Mucosa of rectum (tissue), 2 donors: Measurements from ENCODE around the gene LUC7L2.
"Not testable (repeated sequence)": the region's sequence is repeated elsewhere in the genome, so short reads cannot be mapped to it uniquely, and the experiment has no call there.

Experiments
- H3K27ac ChIP-seq, 2 donors: one replicate each; pipeline ENCODE4 v1.7.0; 2013; ENCODE audit warnings: inconsistent platforms in 2 of 2, low read depth in 2 of 2, low read length in 2 of 2
- H3K27me3 ChIP-seq, 2 donors: one replicate each; pipeline ENCODE4 v1.7.0; 2013; ENCODE audit warnings: low read length in 2 of 2; ENCODE audit not compliant: control insufficient read depth in 2 of 2, insufficient read depth in 2 of 2
- H3K36me3 ChIP-seq, 2 donors: one replicate each; pipeline ENCODE4 v1.7.0; 2013; ENCODE audit warnings: low read length in 2 of 2; ENCODE audit not compliant: control insufficient read depth in 2 of 2, insufficient read depth in 2 of 2
- H3K4me1 ChIP-seq, 2 donors: one replicate each; pipeline ENCODE4 v1.7.0; 2013; ENCODE audit warnings: low read length in 2 of 2, mild to moderate bottlenecking in 1 of 2; ENCODE audit not compliant: control insufficient read depth in 2 of 2, insufficient read depth in 2 of 2
- H3K4me3 ChIP-seq, 2 donors: one replicate each; pipeline ENCODE4 v1.7.0; 2013; ENCODE audit warnings: low read length in 2 of 2
- H3K9ac ChIP-seq, 2 donors: one replicate each; pipeline ENCODE4 v1.7.0; 2013; ENCODE audit warnings: low read length in 2 of 2, low read depth in 1 of 2, mild to moderate bottlenecking in 1 of 2
- H3K9me3 ChIP-seq, 2 donors: one replicate each; pipeline ENCODE4 v1.7.0; 2013; ENCODE audit warnings: low read length in 2 of 2; ENCODE audit not compliant: control insufficient read depth in 2 of 2
- donor health status: healthy.
- donor health status: Normal muscosa, but diverticular disease.

The LUC7L2 gene

DNA sequence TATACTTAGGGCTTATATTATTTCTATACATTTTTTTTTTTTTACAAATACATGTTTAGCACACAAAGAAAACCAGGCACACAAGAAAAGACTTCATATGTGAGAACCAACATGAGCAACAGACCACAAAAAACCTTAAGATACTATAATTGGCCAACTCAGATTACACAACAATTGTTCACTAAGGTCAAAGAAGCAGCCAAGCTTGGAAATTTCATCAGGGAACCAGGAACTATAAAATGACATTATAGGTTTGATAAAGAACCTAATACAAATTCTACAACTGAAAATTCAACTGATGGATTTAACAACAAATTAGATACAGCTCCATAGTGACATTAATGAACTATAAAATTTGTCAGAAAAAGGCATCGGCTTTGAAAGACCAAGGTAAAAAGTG, 4.4 kb upstream of the LUC7L2 start:
- Histone ChIP-seq H3K9ac (no peak overlapping the region), H3K4me3 (no peak overlapping the region), H3K4me1 (peaks cover 0 to 7% of the 10 kb centered on the region in 2 donors), H3K36me3 (peaks cover 3 to 9% of the 10 kb centered on the region in 2 donors), H3K9me3 (no peaks in the 10 kb centered on the region), H3K27me3 (no peaks in the 10 kb centered on the region), H3K27ac (no peak overlapping the region)

DNA sequence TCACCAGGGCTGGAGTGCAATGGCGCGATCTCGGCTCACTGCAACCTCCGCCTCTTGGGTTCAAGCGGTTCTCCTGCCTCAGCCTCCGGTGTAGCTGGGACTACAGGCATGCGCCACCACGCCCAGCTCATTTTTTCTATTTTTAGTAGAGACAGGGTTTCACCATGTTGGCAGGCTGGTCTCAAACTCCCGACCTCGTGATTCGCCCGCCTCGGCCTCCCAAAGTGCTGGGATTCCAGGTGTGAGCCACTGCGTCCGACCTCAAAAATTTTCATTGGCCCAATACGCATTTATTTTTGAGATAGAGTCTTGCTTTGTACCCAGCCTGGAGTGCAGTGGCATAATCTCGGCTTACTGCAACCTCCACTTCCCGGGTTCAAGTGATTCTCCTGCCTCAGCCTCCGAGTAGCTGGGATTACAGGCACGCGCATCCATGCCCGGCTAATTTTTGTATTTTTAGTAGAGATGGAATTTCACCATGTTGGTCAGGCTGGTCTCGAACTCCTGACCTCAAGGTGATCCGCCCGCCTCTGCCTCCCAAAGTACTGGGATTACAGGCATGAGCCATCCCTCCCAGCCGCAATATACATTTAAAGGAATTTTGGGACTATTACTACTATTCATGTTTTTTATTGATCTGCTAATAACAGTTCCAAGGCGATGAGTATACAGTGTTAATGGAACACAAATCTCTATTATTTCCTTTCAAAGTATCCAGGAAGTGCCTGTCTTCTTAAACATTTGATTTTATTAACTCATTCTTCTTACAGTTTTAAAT, 1.8 kb upstream of the LUC7L2 start:
- peak overlapping the region; percentile 90 to 100 for H3K4me3 ChIP-seq
- not testable (repeated sequence) for H3K27me3 ChIP-seq, H3K9me3 ChIP-seq, H3K36me3 ChIP-seq
- peak overlapping the region; percentile 99 to 100 for H3K27ac ChIP-seq
- H3K4me1 ChIP-seq = peaks cover 12 to 14% of the 10 kb centered on the region in 2 donors
- peak overlapping the region; percentile 99 to 100 for H3K9ac ChIP-seq

GRCh38 chr7:139358541-139359365, 941 bp upstream of the LUC7L2 start:
- Histone ChIP-seq H3K9ac (peak overlapping the region; percentile 99 to 100), H3K4me3 (peak overlapping the region; percentile 90 to 100), H3K9me3 (no peaks in the 10 kb centered on the region), H3K27ac (peak overlapping the region; percentile 99 to 100), H3K4me1 (peaks cover 12 to 14% of the 10 kb centered on the region in 2 donors), H3K27me3 (no peaks in the 10 kb centered on the region), H3K36me3 (peaks cover 0 to 3% of the 10 kb centered on the region in 2 donors)

- Histone ChIP-seq H3K4me1 (peaks cover 12 to 14% of the 10 kb centered on the region in 2 donors), H3K36me3 (peaks cover 4 to 6% of the 10 kb centered on the region in 2 donors), H3K9ac (peak overlapping the region; percentile 99 to 100), H3K27me3 (no peaks in the 10 kb centered on the region), H3K27ac (peak overlapping the region; percentile 99 to 100), H3K9me3 (no peaks in the 10 kb centered on the region), H3K4me3 (peak overlapping the region; percentile 90 to 100)
These were observed 685 bp downstream of the LUC7L2 start for GRCh38 chr7:139360210-139360947.

- Histone ChIP-seq H3K4me3 (peak overlapping the region; percentile 90 to 100), H3K27ac (peak overlapping the region; percentile 99 to 100), H3K27me3 (no peaks in the 10 kb centered on the region), H3K36me3 (peaks cover 8 to 9% of the 10 kb centered on the region in 2 donors), H3K4me1 (peaks cover 12 to 14% of the 10 kb centered on the region in 2 donors), H3K9ac (peak overlapping the region; percentile 92 to 100), H3K9me3 (no peaks in the 10 kb centered on the region)
These were observed 1.2 kb downstream of the LUC7L2 start for GRCh38 chr7:139360948-139361307.

DNA sequence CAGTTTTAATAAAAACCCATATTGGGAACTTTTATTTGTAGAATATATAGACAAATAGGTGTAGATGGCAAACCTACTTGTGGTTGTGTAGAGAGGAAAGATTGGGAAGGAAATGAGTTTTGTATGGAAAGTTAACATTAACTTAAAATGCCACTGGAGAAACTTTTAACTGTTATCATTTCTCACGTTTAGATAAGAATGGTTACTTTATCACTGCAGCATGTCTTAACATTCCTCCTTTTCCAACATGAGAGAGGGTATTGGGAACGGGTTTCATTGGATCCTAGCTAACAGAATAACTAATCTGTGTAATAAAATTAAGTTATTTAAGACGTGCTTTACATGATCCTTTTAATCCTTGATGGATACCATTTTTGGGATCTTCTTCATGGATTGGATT, 1.8 kb downstream of the LUC7L2 start:
- H3K4me1 ChIP-seq = peaks cover 12 to 14% of the 10 kb centered on the region in 2 donors
- no peak overlapping the region for H3K27ac ChIP-seq
- H3K9me3 ChIP-seq = no peaks in the 10 kb centered on the region
- H3K4me3 ChIP-seq = peak overlapping the region in 1 of 2 donors; percentile 90
- H3K27me3 ChIP-seq = no peaks in the 10 kb centered on the region
- H3K9ac ChIP-seq = peak overlapping the region; percentile 92 to 100
- peaks cover 8 to 11% of the 10 kb centered on the region in 2 donors for H3K36me3 ChIP-seq

DNA sequence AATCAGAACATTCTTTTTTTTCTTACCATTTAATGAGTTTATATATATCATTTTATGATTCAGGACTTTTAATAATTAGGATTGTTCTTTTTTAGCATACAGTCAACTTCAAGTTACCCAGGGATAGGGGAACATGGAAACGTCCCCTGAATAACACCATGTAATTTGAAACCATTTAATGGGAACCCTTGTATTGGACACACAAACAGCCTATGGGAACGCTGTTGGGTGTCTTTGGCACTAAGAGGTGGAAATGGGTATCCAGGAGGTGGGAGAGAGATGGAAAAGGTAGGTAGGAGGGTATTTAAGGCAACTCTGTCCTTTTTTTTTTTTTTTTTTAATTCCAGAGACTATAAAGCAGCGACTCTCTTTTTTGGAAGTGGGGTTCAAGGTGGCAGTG, 2.6 kb downstream of the LUC7L2 start:
- Histone ChIP-seq H3K4me3 (peak overlapping the region in 1 of 2 donors; percentile 90), H3K9ac (no peak overlapping the region), H3K27ac (no peak overlapping the region), H3K36me3 (peaks cover 8 to 14% of the 10 kb centered on the region in 2 donors), H3K4me1 (peaks cover 12 to 14% of the 10 kb centered on the region in 2 donors), H3K27me3 (no peaks in the 10 kb centered on the region), H3K9me3 (no peaks in the 10 kb centered on the region)

- H3K27me3 ChIP-seq = no peaks in the 10 kb centered on the region
- H3K4me1 ChIP-seq = peaks cover 10 to 14% of the 10 kb centered on the region in 2 donors
- H3K9ac ChIP-seq = no peak overlapping the region
- H3K27ac ChIP-seq = no peak overlapping the region
- H3K4me3 ChIP-seq = no peak overlapping the region
- H3K9me3 ChIP-seq = no peaks in the 10 kb centered on the region
- peaks cover 8 to 18% of the 10 kb centered on the region in 2 donors for H3K36me3 ChIP-seq
These were observed 3.3 kb downstream of the LUC7L2 start for GRCh38 chr7:139362981-139363380.

GRCh38 chr7:139365336-139365735, 5.6 kb downstream of the LUC7L2 start:
- Histone ChIP-seq H3K27ac (no peak overlapping the region), H3K36me3 (peaks cover 8 to 22% of the 10 kb centered on the region in 2 donors), H3K9ac (no peak overlapping the region), H3K27me3 (no peaks in the 10 kb centered on the region), H3K4me1 (peaks cover 5 to 14% of the 10 kb centered on the region in 2 donors), H3K4me3 (no peak overlapping the region), H3K9me3 (no peaks in the 10 kb centered on the region)
